HK-2 (cell line): Measurements from ENCODE around the gene NAV2.

Experiments used
- DNase-seq: peaks from one replicate; pipeline ENCODE4 v3.0.0-alpha.2; 2018; ENCODE audit not compliant: unreplicated experiment

Gene NAV2

GRCh38 chr11:20038412-20038811 is 325.8 kb downstream of the NAV2 start:
- DNase-seq, result no peak

- no peak for DNase-seq
Observed at GRCh38 chr11:20038972-20039371, 326.3 kb downstream of the NAV2 start.

GRCh38 chr11:20041499-20041898 is 328.9 kb downstream of the NAV2 start:
- DNase-seq, result no peak

GRCh38 chr11:20042045-20042639 is 329.5 kb downstream of the NAV2 start:
- no peak for DNase-seq

- no peak for DNase-seq
Observed at GRCh38 chr11:20042811-20043341, 330.2 kb downstream of the NAV2 start.

GRCh38 chr11:20043992-20044391 is 331.4 kb downstream of the NAV2 start:
- DNase-seq, result no peak

GRCh38 chr11:20045098-20045688 is 332.6 kb downstream of the NAV2 start:
- DNase-seq, result no peak

GRCh38 chr11:20046416-20046815 is 333.8 kb downstream of the NAV2 start:
- DNase-seq, result no peak

- DNase-seq, result no peak
Observed at GRCh38 chr11:20047006-20047768, 334.6 kb downstream of the NAV2 start.

- DNase-seq, result no peak
Observed at GRCh38 chr11:20047769-20048154, 335.1 kb downstream of the NAV2 start.

GRCh38 chr11:20048246-20048645 is 335.6 kb downstream of the NAV2 start:
- DNase-seq, result no peak

GRCh38 chr11:20048707-20049106 is 336.1 kb downstream of the NAV2 start:
- no peak for DNase-seq

GRCh38 chr11:20049231-20049630 is 336.6 kb downstream of the NAV2 start:
- DNase-seq, result no peak

GRCh38 chr11:20050048-20050447 is 337.4 kb downstream of the NAV2 start:
- DNase-seq, result no peak

GRCh38 chr11:20050551-20051333 is 338.1 kb downstream of the NAV2 start:
- DNase-seq, result no peak

- no peak for DNase-seq
Observed at GRCh38 chr11:20051469-20052399, 339.1 kb downstream of the NAV2 start.

- no peak for DNase-seq
Observed at GRCh38 chr11:20053572-20053971, 340.9 kb downstream of the NAV2 start.

- DNase-seq, result no peak
Observed at GRCh38 chr11:20054584-20054983, 341.9 kb downstream of the NAV2 start.

GRCh38 chr11:20055312-20055711 is 342.7 kb downstream of the NAV2 start:
- no peak for DNase-seq

- no peak for DNase-seq
Observed at GRCh38 chr11:20056109-20056949, 343.7 kb downstream of the NAV2 start.
